SU-DHL-6 (cell line): Measurements from ENCODE around the gene RIC1.
"Not testable (repeated sequence)": the region's sequence is repeated elsewhere in the genome, so short reads cannot be mapped to it uniquely, and the experiment has no call there.

Source experiments
- H2AFZ ChIP-seq: fragments of 200-600 bp; sonication (generic); 2 replicates; pipeline ENCODE4 v1.6.1; 2014; ENCODE audit warnings: low read depth, mild to moderate bottlenecking, moderate library complexity, mixed read lengths, antibody characterized with exemption, low read length; ENCODE audit not compliant: severe bottlenecking
- H3F3A ChIP-seq: fragments of 200-600 bp; shearing (Covaris generic); 2 replicates; pipeline ENCODE4 v1.6.0; 2016; ENCODE audit warnings: antibody characterized with exemption, mild to moderate bottlenecking; ENCODE audit not compliant: insufficient read depth
- H3K27ac ChIP-seq: fragments of 200-600 bp; sonication (generic); 2 replicates; pipeline ENCODE4 v1.5.1; 2016; ENCODE audit warnings: low read depth, mild to moderate bottlenecking, low read length, moderate library complexity, mixed read lengths
- H3K27me3 ChIP-seq: fragments of 200-600 bp; sonication (generic), shearing (Covaris generic); 2 replicates; pipeline ENCODE4 v1.6.0; 2014; ENCODE audit warnings: mild to moderate bottlenecking, low read length
- H3K36me3 ChIP-seq: fragments of 200-600 bp; sonication (generic); 2 replicates; pipeline ENCODE4 v1.6.1; 2014; ENCODE audit warnings: mild to moderate bottlenecking, low read length, mixed read lengths
- H3K4me2 ChIP-seq: fragments of 300-600, 200-600 bp; shearing (Covaris generic), sonication (generic); 2 replicates; pipeline ENCODE4 v1.6.0; 2014; ENCODE audit warnings: low read length, low read depth, mild to moderate bottlenecking; ENCODE audit not compliant: poor library complexity, severe bottlenecking
- H3K4me3 ChIP-seq: fragments of 200-600 bp; sonication (generic); 2 replicates; pipeline ENCODE4 v1.5.1; 2014; ENCODE audit warnings: antibody characterized with exemption, low read length, mild to moderate bottlenecking, mixed read lengths; ENCODE audit not compliant: insufficient read depth, poor library complexity, severe bottlenecking
- H3K79me2 ChIP-seq: fragments of 200-600 bp; sonication (generic); 2 replicates; pipeline ENCODE4 v1.6.1; 2014; ENCODE audit warnings: mild to moderate bottlenecking, low read length, moderate library complexity; ENCODE audit not compliant: insufficient read depth
- H3K9ac ChIP-seq: fragments of 200-600 bp; sonication (generic); 2 replicates; pipeline ENCODE4 v1.7.0; 2014; ENCODE audit warnings: mild to moderate bottlenecking, low read length
- H3K9me2 ChIP-seq: fragments of 200-600 bp; sonication (generic); replicated peaks from 2 replicates; pipeline ENCODE4 v1.6.1; 2014; ENCODE audit warnings: low read length; ENCODE audit not compliant: insufficient read depth
- H3K9me3 ChIP-seq: fragments of 200-600 bp; sonication (generic); 2 replicates; pipeline ENCODE4 v1.6.1; 2014; ENCODE audit warnings: low read length, mixed read lengths; ENCODE audit not compliant: insufficient read depth
- H4K20me1 ChIP-seq: fragments of 200-600 bp; sonication (generic); 2 replicates; pipeline ENCODE4 v1.6.1; 2014; ENCODE audit warnings: low read depth, mild to moderate bottlenecking, antibody characterized with exemption, low read length, moderate library complexity, mixed read lengths
- CTCF ChIP-seq: fragments of 200-600 bp; sonication (generic); IDR thresholded peaks from one replicate; pipeline ENCODE4 v1.5.1; 2017; ENCODE audit warnings: antibody characterized with exemption, mild to moderate bottlenecking, low read length, moderate library complexity; ENCODE audit not compliant: insufficient read depth, poor library complexity, severe bottlenecking
- EZH2phosphoT487 ChIP-seq: fragments of 200-600 bp; sonication (generic), shearing (Covaris generic); conservative IDR thresholded peaks from 2 replicates; pipeline ENCODE4 v1.6.1; 2018; ENCODE audit warnings: mild to moderate bottlenecking, antibody characterized with exemption, low read length, moderate library complexity, mixed read lengths

The RIC1 gene

DNA sequence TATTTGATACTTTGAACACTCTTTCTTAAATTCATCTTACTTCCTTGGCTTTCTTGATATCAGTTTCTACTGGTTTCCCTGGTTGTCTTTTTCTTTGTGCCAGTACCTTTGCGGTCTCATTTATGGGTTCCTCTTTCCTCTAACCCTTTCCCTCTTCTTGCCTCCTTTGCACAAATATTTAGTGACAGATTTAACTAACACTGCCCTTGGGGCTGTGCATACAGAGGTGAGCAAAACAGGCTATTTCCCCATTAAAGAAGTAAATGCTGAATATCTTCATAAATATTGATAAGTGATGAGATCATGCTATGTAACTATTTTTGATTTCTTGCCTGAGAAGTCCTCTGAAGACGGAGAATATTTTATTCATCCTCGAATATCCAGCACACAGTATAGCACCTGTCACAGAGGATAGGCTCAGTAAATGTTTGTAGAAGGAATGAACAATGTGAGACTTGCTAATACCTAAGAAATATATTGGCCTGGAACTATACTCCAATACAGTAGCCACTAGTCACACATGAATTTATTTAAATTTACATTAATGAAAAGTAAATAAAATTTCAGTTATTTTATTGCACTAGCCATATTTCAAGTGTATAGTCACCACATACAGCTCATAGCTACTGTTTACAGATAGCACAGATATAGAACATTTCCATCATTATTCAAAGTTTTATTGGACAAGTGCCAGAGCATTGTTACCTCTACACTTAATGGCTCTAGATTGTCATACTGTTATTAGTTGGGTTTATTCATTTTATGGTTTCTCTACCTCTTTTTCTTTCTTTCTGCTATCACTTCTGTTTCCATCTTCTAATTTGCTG lies 90.4 kb downstream of the RIC1 start:
- Histone ChIP-seq H2AFZ (no peak overlapping the region), H3F3A (peaks cover 22% of the 10 kb centered on the region), H3K9me3 (no peaks in the 10 kb centered on the region), H3K9me2 (no peaks in the 10 kb centered on the region), H3K27ac (no peak overlapping the region), H3K9ac (no peak overlapping the region), H3K79me2 (peaks cover 4% of the 10 kb centered on the region; the same call in 1 of the 2 replicates), H3K27me3 (no peaks in the 10 kb centered on the region), H4K20me1 (0 out of 2 replicates have a peak, but pooled peaks cover 3% of the 10 kb centered on the region), H3K36me3 (peaks cover 35% of the 10 kb centered on the region), H3K4me2 (no peak overlapping the region), H3K4me3 (no peak overlapping the region)
- TF ChIP-seq CTCF (no peak), EZH2phosphoT487 (no peak)

GRCh38 chr9:5720151-5720550 lies 91.2 kb downstream of the RIC1 start:
- Histone ChIP-seq H3K79me2 (peaks cover 4% of the 10 kb centered on the region; the same call in 1 of the 2 replicates), H3K27me3 (no peaks in the 10 kb centered on the region), H3K9ac (no peak overlapping the region), H3K36me3 (peaks cover 31% of the 10 kb centered on the region), H3F3A (peaks cover 16% of the 10 kb centered on the region), H3K27ac (no peak overlapping the region), H3K4me3 (no peak overlapping the region), H3K9me3 (no peaks in the 10 kb centered on the region), H3K4me2 (no peak overlapping the region), H3K9me2 (no peaks in the 10 kb centered on the region), H4K20me1 (0 out of 2 replicates have a peak, but pooled peaks cover 3% of the 10 kb centered on the region), H2AFZ (no peak overlapping the region)
- TF ChIP-seq CTCF (no peak), EZH2phosphoT487 (no peak)

- TF ChIP-seq CTCF (no peak), EZH2phosphoT487 (no peak)
- H3K9ac ChIP-seq: no peak overlapping the region
- H3K4me2 ChIP-seq: no peak overlapping the region
- H3K9me3 ChIP-seq: no peaks in the 10 kb centered on the region
- no peaks in the 10 kb centered on the region for H3K27me3 ChIP-seq
- peaks cover 3% of the 10 kb centered on the region; the same call in 1 of the 2 replicates for H3K79me2 ChIP-seq
- no peak overlapping the region for H3K4me3 ChIP-seq
- no peak overlapping the region for H2AFZ ChIP-seq
- peaks cover 31% of the 10 kb centered on the region for H3K36me3 ChIP-seq
- peaks cover 16% of the 10 kb centered on the region for H3F3A ChIP-seq
- no peaks in the 10 kb centered on the region for H3K9me2 ChIP-seq
- 0 out of 2 replicates have a peak, but pooled peaks cover 3% of the 10 kb centered on the region for H4K20me1 ChIP-seq
- H3K27ac ChIP-seq: no peak overlapping the region
Measured at GRCh38 chr9:5721279-5722087, 92.6 kb downstream of the RIC1 start.

DNA sequence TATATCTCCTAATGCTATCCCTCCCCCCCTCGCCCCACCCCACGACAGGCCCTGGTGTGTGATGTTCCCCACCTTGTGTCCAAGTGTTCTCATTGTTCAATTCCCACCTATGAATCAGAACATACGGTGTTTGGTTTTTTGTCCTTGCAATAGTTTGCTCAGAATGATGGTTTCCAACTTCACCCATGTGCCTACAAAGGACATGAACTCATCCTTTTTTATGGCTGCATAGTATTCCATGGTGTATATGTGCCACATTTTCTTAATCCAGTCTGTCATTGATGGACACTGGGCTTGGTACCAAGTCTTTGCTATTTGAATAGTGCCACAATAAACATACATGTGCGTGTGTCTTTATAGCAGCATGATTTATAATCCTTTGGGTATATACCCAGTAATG lies 93.8 kb downstream of the RIC1 start:
- H4K20me1 ChIP-seq, H3K27ac ChIP-seq, H3K9me2 ChIP-seq, H3K9me3 ChIP-seq, H3K4me2 ChIP-seq, H3K79me2 ChIP-seq, H3K4me3 ChIP-seq, H3K27me3 ChIP-seq, H3K9ac ChIP-seq, H2AFZ ChIP-seq: not testable (repeated sequence)
- H3K36me3 ChIP-seq: peaks cover 31% of the 10 kb centered on the region
- H3F3A ChIP-seq: peaks cover 16% of the 10 kb centered on the region
